Endothelial cell of umbilical vein (primary cell): ENCODE results near the gene C11orf65. TPM values are rescaled to one million over a fixed set of nuclear protein-coding genes. Genes with fewer than 3 reads are reported as not detected.

ENCODE experiments used
- BruUV-seq: library from RNA; stranded (reverse); fragments of 400-500 nt; replicated peaks from 2 replicates; lab custom pipeline; 2021; lab: Mats Ljungman, UMichigan
- CTCF ChIA-PET: fragments of 300-600, 350-600 bp; sonication (Branson Sonifier 250); formaldehyde crosslinking; loops from one replicate; lab custom pipeline; 2021; ENCODE audit warnings: antibody characterized with exemption, inconsistent platforms; lab: Charles Lee
- POLR2A ChIA-PET: fragments of 300-600, 350-600 bp; sonication (Branson Sonifier 250); formaldehyde crosslinking; loops from one replicate; lab custom pipeline; 2021; ENCODE audit warnings: antibody characterized with exemption, inconsistent platforms; lab: Charles Lee
- DNase-seq: peaks from one replicate; pipeline ENCODE4 v3.0.0-alpha.2; 2011; ENCODE audit warnings: low read depth, low spot score
- FAIRE-seq: peaks from 2 replicates; lab custom pipeline; 2011; peaks lifted over from hg19 to GRCh38; lab: Jason Lieb, UNC
- H2AFZ ChIP-seq: 2 replicates; pipeline ENCODE4 v1.6.0; 2012; ENCODE audit warnings: low read depth, low read length, control low read depth, inconsistent platforms
- H3K27ac ChIP-seq: 2 replicates; pipeline ENCODE4 v1.5.1; 2011; ENCODE audit warnings: low read depth, mild to moderate bottlenecking, control low read depth, low read length, moderate library complexity; ENCODE audit not compliant: insufficient read depth
- H3K27me3 ChIP-seq, 2 experiments: 2 replicates each; pipeline versions ENCODE4 v1.6.0 to v1.6.1; 2011; ENCODE audit warnings: low read length in 2 of 2, mixed read lengths in 1 of 2; ENCODE audit not compliant: control insufficient read depth in 2 of 2, insufficient read depth in 2 of 2
- H3K36me3 ChIP-seq, 2 experiments: 2 replicates in 1 of 2; 3 replicates in 1 of 2; pipeline ENCODE4 v1.5.1; 2011; ENCODE audit warnings: low read length in 2 of 2, mild to moderate bottlenecking in 1 of 2, moderate library complexity in 1 of 2; ENCODE audit not compliant: control insufficient read depth in 2 of 2, insufficient read depth in 2 of 2; ENCODE audit errors: extremely low read depth in 1 of 2
- H3K4me1 ChIP-seq: 3 replicates; pipeline ENCODE4 v1.5.1; 2011; ENCODE audit warnings: mild to moderate bottlenecking, low read length; ENCODE audit not compliant: control insufficient read depth, insufficient read depth; ENCODE audit errors: extremely low read depth
- H3K4me2 ChIP-seq: 2 replicates; pipeline ENCODE4 v1.6.1; 2011; ENCODE audit warnings: low read length, control low read depth, mixed read lengths; ENCODE audit not compliant: insufficient read depth
- H3K4me3 ChIP-seq, 3 experiments: fragments of 200-600 bp in 1 of 3; sonication (generic), shearing (Covaris generic) in 1 of 3; replicated peaks in 1 of 3; 2 replicates each; pipeline ENCODE4 v1.5.1; 2011 to 2016; ENCODE audit warnings: control low read depth in 3 of 3, low read length in 3 of 3, mild to moderate bottlenecking in 2 of 3, inconsistent platforms in 1 of 3, low read depth in 1 of 3, moderate library complexity in 1 of 3; ENCODE audit not compliant: insufficient read depth in 1 of 3
- H3K79me2 ChIP-seq: 2 replicates; pipeline ENCODE4 v1.6.0; 2012; ENCODE audit warnings: low read length, inconsistent platforms; ENCODE audit not compliant: control insufficient read depth, insufficient read depth
- H3K9ac ChIP-seq: replicated peaks from 2 replicates; pipeline ENCODE3; 2011; ENCODE audit warnings: low read length, control low read depth; ENCODE audit not compliant: insufficient read depth; ENCODE audit errors: extremely low read depth
- H3K9me1 ChIP-seq: replicated peaks from 3 replicates; pipeline ENCODE4 v1.6.0; 2011; ENCODE audit warnings: mild to moderate bottlenecking, low read length; ENCODE audit not compliant: control insufficient read depth, insufficient read depth; ENCODE audit errors: extremely low read depth
- H3K9me3 ChIP-seq: replicated peaks from 2 replicates; pipeline ENCODE4 v1.5.1; 2012; ENCODE audit warnings: low read length, inconsistent platforms; ENCODE audit not compliant: control insufficient read depth, insufficient read depth
- H4K20me1 ChIP-seq: replicated peaks from 2 replicates; pipeline ENCODE3; 2011; ENCODE audit warnings: mild to moderate bottlenecking, low read length; ENCODE audit not compliant: control insufficient read depth, insufficient read depth; ENCODE audit errors: extremely low read depth
- CTCF ChIP-seq, 2 donors: IDR thresholded peaks; 1 replicate in 1 of 2; 2 replicates in 1 of 2; pipeline ENCODE4 v1.5.1; 2011; ENCODE audit warnings: low read length in 2 of 2, mild to moderate bottlenecking in 2 of 2, moderate library complexity in 2 of 2, control low read depth in 1 of 2, inconsistent platforms in 1 of 2, low read depth in 1 of 2; ENCODE audit not compliant: insufficient read depth in 1 of 2; ENCODE audit errors: extremely low read depth in 1 of 2
- EZH2 ChIP-seq: IDR thresholded peaks from 2 replicates; pipeline ENCODE4 v1.6.1; 2012; ENCODE audit warnings: borderline replicate concordance, low read depth, mild to moderate bottlenecking, moderate library complexity, low read length, inconsistent platforms; ENCODE audit not compliant: severe bottlenecking
- FOS ChIP-seq: IDR thresholded peaks from 2 replicates; pipeline ENCODE4 v1.6.1; 2011; ENCODE audit warnings: mild to moderate bottlenecking, low read length, moderate library complexity, borderline replicate concordance; ENCODE audit not compliant: insufficient read depth
- GATA2 ChIP-seq: IDR thresholded peaks from 2 replicates; pipeline ENCODE4 v1.7.0; 2011; ENCODE audit warnings: low read depth, mild to moderate bottlenecking, moderate library complexity, mixed read lengths, low read length; ENCODE audit not compliant: insufficient read length, insufficient read depth
- JUN ChIP-seq: IDR thresholded peaks from 2 replicates; pipeline ENCODE4 v1.6.1; 2011; ENCODE audit warnings: borderline replicate concordance, low read depth; ENCODE audit not compliant: insufficient read length, insufficient read depth
- MAX ChIP-seq: IDR thresholded peaks from 2 replicates; pipeline ENCODE4 v1.6.1; 2011; ENCODE audit not compliant: insufficient read depth, insufficient read length
- MYC ChIP-seq: IDR thresholded peaks from one replicate; pipeline ENCODE4 v1.6.1; 2011; ENCODE audit warnings: mild to moderate bottlenecking, low read depth, low read length
- POLR2A ChIP-seq: IDR thresholded peaks from 2 replicates; pipeline ENCODE4 v1.6.1; 2012; ENCODE audit warnings: low read depth, mild to moderate bottlenecking, control low read depth, low read length
- POLR2AphosphoS5 ChIP-seq: IDR thresholded peaks from 2 replicates; pipeline ENCODE4 v1.6.1; 2012; ENCODE audit warnings: low read depth, mild to moderate bottlenecking, control low read depth, low read length, moderate library complexity; ENCODE audit not compliant: insufficient read depth
- dilution Hi-C: fragments of 300-500 bp; cut with MboI; formaldehyde crosslinking; loops from one replicate; pipeline ENCODE4 v1.15.0; 2019; ENCODE audit warnings: low sequenced_read_pairs; ENCODE audit not compliant: extremely low pct_ligation_motif_present
- intact Hi-C: fragments of 100-400 bp; cut with micrococcal nuclease; formaldehyde crosslinking; loops from one replicate; pipeline ENCODE4 v1.10.0; 2022
- polyA plus RNA-seq, 4 experiments: library from polyadenylated mRNA; depleted of rRNA in 3 of 4; stranded (reverse) in 3 of 4; unstranded in 1 of 4; fragments of >200 nt; gene quantifications; 2 replicates each; pipeline versions ENCODE4 v1.2.1 to v1.2.3, GENCODE V29; 2011 to 2012; ENCODE audit warnings: missing spikeins in 1 of 4
- total RNA-seq: library from RNA; stranded (reverse); gene quantifications from 2 replicates; pipeline ENCODE4 v1.2.3, GENCODE V29; 2021

The C11orf65 gene
- total and polyA plus RNA-seq, 2 donors (not counting 3 experiments of a cell fraction or from before 2014, with no cell fraction given): not detected

GRCh38 chr11:108338750-108339149 lies 128.6 kb downstream of the C11orf65 start:
- no peaks in the 10 kb centered on the region for H3K4me1 ChIP-seq
- dilution Hi-C loops: no loop called here
- no peaks in the 10 kb centered on the region for H3K79me2 ChIP-seq
- no peaks in the 10 kb centered on the region for H3K36me3 ChIP-seq
- ChIA-PET CTCF (interaction anchor here (0.8 to 1.0 kb wide), 2 partner anchors 10 kb away, joined by 3 to 4 read pairs; no protein-coding TSS in a partner anchor), POLR2A (no interaction called here)
- no TSS peak for BruUV-seq
- no peak overlapping the region for H3K27ac ChIP-seq
- H3K4me2 ChIP-seq: no peak overlapping the region
- H3K4me3 ChIP-seq: no peak overlapping the region
- no peak overlapping the region for H3K9ac ChIP-seq
- H3K9me3 ChIP-seq: no peaks in the 10 kb centered on the region
- H3K9me1 ChIP-seq: no peaks in the 10 kb centered on the region
- TF ChIP-seq JUN (no peak), MAX (no peak), POLR2A (no peak), EZH2 (no peak), POLR2AphosphoS5 (no peak), MYC (no peak), GATA2 (no peak), FOS (no peak), CTCF (IDR thresholded peaks at IDR 0.05; ENCODE audit: extremely low read depth in 1 of 2, insufficient read depth in 1 of 2, low read depth in 1 of 2, low read length in 2 of 2) (no peak)
- H2AFZ ChIP-seq: no peak overlapping the region
- no peak for DNase-seq
- intact Hi-C loops: no loop called here
- FAIRE-seq: no peak
- no peaks in the 10 kb centered on the region for H3K27me3 ChIP-seq
- no peaks in the 10 kb centered on the region for H4K20me1 ChIP-seq
